ENCODE results near the gene DPAGT1. TPM values are rescaled to one million over a fixed set of nuclear protein-coding genes. Genes with fewer than 3 reads are reported as not detected.

The DPAGT1 gene
- total and polyA plus RNA-seq, 2 experiments from 2014 or later, result 37.2 to 52.6 TPM

GRCh38 chr11:119114351-119114750, 12.7 kb upstream of the DPAGT1 start:
- TF ChIP-seq ZNF462 (CRISPR knock-in tag; IDR thresholded peaks at IDR 0.05) (no peak), JUNB (IDR thresholded peaks at IDR 0.05; ENCODE audit: unreplicated experiment) (no peak), STAT1 (IDR thresholded peaks at IDR 0.05; ENCODE audit: unreplicated experiment) (no peak), ZNF114 (CRISPR knock-in tag; IDR thresholded peaks at IDR 0.05) (no peak), POLR2AphosphoS5 (IDR thresholded peaks at IDR 0.05; ENCODE audit: low read depth) (no peak), ZNF331 (CRISPR knock-in tag; IDR thresholded peaks at IDR 0.05; ENCODE audit: low read depth) (no peak), EZH2 (IDR thresholded peaks at IDR 0.05; ENCODE audit: low read depth, unreplicated experiment) (no peak), EZH2phosphoT487 (IDR thresholded peaks at IDR 0.05; ENCODE audit: unreplicated experiment) (no peak), CREB1 (CRISPR knock-in tag; IDR thresholded peaks at IDR 0.05; ENCODE audit: low read depth) (no peak), CTCF (conservative IDR thresholded peaks at IDR 0.05; ENCODE audit: low read depth in 2 of 2) (no peak), NANOG (IDR thresholded peaks at IDR 0.05; ENCODE audit: borderline replicate concordance) (no peak)
- TF ChIP-seq, protein P1, sequence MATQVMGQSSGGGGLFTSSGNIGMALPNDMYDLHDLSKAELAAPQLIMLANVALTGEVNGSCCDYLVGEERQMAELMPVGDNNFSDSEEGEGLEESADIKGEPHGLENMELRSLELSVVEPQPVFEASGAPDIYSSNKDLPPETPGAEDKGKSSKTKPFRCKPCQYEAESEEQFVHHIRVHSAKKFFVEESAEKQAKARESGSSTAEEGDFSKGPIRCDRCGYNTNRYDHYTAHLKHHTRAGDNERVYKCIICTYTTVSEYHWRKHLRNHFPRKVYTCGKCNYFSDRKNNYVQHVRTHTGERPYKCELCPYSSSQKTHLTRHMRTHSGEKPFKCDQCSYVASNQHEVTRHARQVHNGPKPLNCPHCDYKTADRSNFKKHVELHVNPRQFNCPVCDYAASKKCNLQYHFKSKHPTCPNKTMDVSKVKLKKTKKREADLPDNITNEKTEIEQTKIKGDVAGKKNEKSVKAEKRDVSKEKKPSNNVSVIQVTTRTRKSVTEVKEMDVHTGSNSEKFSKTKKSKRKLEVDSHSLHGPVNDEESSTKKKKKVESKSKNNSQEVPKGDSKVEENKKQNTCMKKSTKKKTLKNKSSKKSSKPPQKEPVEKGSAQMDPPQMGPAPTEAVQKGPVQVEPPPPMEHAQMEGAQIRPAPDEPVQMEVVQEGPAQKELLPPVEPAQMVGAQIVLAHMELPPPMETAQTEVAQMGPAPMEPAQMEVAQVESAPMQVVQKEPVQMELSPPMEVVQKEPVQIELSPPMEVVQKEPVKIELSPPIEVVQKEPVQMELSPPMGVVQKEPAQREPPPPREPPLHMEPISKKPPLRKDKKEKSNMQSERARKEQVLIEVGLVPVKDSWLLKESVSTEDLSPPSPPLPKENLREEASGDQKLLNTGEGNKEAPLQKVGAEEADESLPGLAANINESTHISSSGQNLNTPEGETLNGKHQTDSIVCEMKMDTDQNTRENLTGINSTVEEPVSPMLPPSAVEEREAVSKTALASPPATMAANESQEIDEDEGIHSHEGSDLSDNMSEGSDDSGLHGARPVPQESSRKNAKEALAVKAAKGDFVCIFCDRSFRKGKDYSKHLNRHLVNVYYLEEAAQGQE (IDR thresholded peaks at IDR 0.05; ENCODE audit: unreplicated experiment), result no peak
- H3K27ac ChIP-seq (ENCODE audit: low read depth), result no peak overlapping the region
- H3K36me3 ChIP-seq (ENCODE audit: insufficient read depth), result no peaks in the 10 kb centered on the region
- H3K27me3 ChIP-seq (ENCODE audit: insufficient read depth), result peaks cover 3% of the 10 kb centered on the region
- H3K27me3 Mint-ChIP-seq (ENCODE audit: insufficient read depth, low read depth, poor library complexity), result peaks cover 4% of the 10 kb centered on the region
- no peaks in the 10 kb centered on the region for H3K9me2 ChIP-seq (ENCODE audit: insufficient read depth)
- H3K4me3 ChIP-seq, result no peak overlapping the region
- H3K27ac Mint-ChIP-seq, result no peak overlapping the region
- no peak overlapping the region for H2AFZ ChIP-seq
- no peaks in the 10 kb centered on the region for H3K9me3 Mint-ChIP-seq
- peaks cover 12% of the 10 kb centered on the region for H3K4me1 ChIP-seq (ENCODE audit: insufficient read depth)
- ATAC-seq (no peak), DNase-seq (ENCODE audit: low spot score) (no peak)
- no peaks in the 10 kb centered on the region for H4K20me1 ChIP-seq (replicated peaks; ENCODE audit: insufficient read depth)
- H3K4me3 Mint-ChIP-seq, result no peak overlapping the region
- no peaks in the 10 kb centered on the region; the same call in 2 of the 3 replicates for H3K36me3 Mint-ChIP-seq (ENCODE audit: low read depth)
- H3K79me2 ChIP-seq (replicated peaks; ENCODE audit: insufficient read depth), result no peaks in the 10 kb centered on the region
- peaks cover 7% of the 10 kb centered on the region for H3K4me1 Mint-ChIP-seq
- H3K4me2 ChIP-seq, result no peak overlapping the region
- no peaks in the 10 kb centered on the region for H3F3A ChIP-seq (replicated peaks; ENCODE audit: low read depth)

Data from GM23338 (cell line).